ENCODE results near the gene PIGV. TPM values are rescaled to one million over a fixed set of nuclear protein-coding genes. Genes with fewer than 3 reads are reported as not detected.
"Not testable (repeated sequence)": the region's sequence is repeated elsewhere in the genome, so short reads cannot be mapped to it uniquely, and the experiment has no call there.

Gene PIGV
- total RNA-seq, 3 donors from 2014 or later, result 8.4 to 11.2 (median 10.4) TPM

- H3K4me1 Mint-ChIP-seq (ENCODE audit: low read depth); H3K4me3 Mint-ChIP-seq; DNase-seq; H3K9me3 Mint-ChIP-seq; ATAC-seq; H3K27me3 Mint-ChIP-seq (ENCODE audit: low read depth): not testable (repeated sequence)
- H3K36me3 Mint-ChIP-seq (ENCODE audit: insufficient read depth), result peaks cover 39% of the 10 kb centered on the region
These were observed 60.1 kb downstream of the PIGV start for GRCh38 chr1:26847826-26848225.

Other genes starting within 250 kb of the PIGV start
- 10 to 100 TPM; 85.0 to 92.7 (median 91.1) TPM for gene ARID1A, start 91.9 kb upstream of the PIGV start, total RNA-seq
- gene ZDHHC18, start 38.7 kb downstream of the PIGV start, total RNA-seq, result 10 to 100 TPM; 66.1 to 76.8 (median 71.8) TPM
- gene SFN, start 75.2 kb downstream of the PIGV start, total RNA-seq, result under 1 TPM; 0.19 to 0.61 (median 0.24) TPM
- gene GPN2, start 102.3 kb downstream of the PIGV start, total RNA-seq, result 10 to 100 TPM; 59.9 to 62.0 (median 61.1) TPM
- gene GPATCH3, start 112.5 kb downstream of the PIGV start, total RNA-seq, result 10 to 100 TPM; 20.1 to 21.8 (median 20.2) TPM
- not detected for gene NR0B2, start 126.0 kb downstream of the PIGV start, total RNA-seq
- gene NUDC, start 133.8 kb downstream of the PIGV start, total RNA-seq, result 100 to 1,000 TPM; 182 to 204 (median 186) TPM
- gene KDF1, start 172.5 kb downstream of the PIGV start, total RNA-seq, result not detected
- 1 to 10 TPM in 1 of 3 donors, under 1 TPM in 2; 0.61 to 1.5 (median 0.76) TPM for gene TRNP1, start 205.7 kb downstream of the PIGV start, total RNA-seq
- gene TENT5B, start 224.9 kb downstream of the PIGV start, total RNA-seq, result under 1 TPM in 2 of 3 donors, not detected in 1; 0.14 to 0.15 TPM